ENCODE data around the gene PRAMEF20.

The PRAMEF20 gene

GRCh38 chr1:13443335-13443979 lies 33.2 kb downstream of the PRAMEF20 start:
- Histone ChIP-seq H3K4me3 (IDR thresholded peaks at IDR 0.05; ENCODE audit: insufficient read depth, low read depth, low read length) (no peak overlapping the region), H3K36me3 (ENCODE audit: insufficient read depth) (no peaks in the 10 kb centered on the region), H3K79me2 (ENCODE audit: insufficient read depth, low read depth) (no peaks in the 10 kb centered on the region), H4K20me1 (ENCODE audit: insufficient read depth) (no peaks in the 10 kb centered on the region), H3K27me3 (ENCODE audit: insufficient read depth, low read depth) (no peaks in the 10 kb centered on the region; the same call in 1 of the 2 replicates), H3K27ac (no peak overlapping the region), H3K9ac (no peak overlapping the region), H3K4me2 (no peak overlapping the region), H2AFZ (ENCODE audit: low read depth) (no peak overlapping the region), H3K4me1 (ENCODE audit: low read depth, poor library complexity, severe bottlenecking) (no peaks in the 10 kb centered on the region)
- TF ChIP-seq CTCF (conservative IDR thresholded peaks at IDR 0.05; ENCODE audit: low read depth, low read length) = no peak

- TF ChIP-seq CTCF (conservative IDR thresholded peaks at IDR 0.05; ENCODE audit: low read depth, low read length) = no peak
- H4K20me1 ChIP-seq (ENCODE audit: insufficient read depth) = no peaks in the 10 kb centered on the region
- no peaks in the 10 kb centered on the region for H3K36me3 ChIP-seq (ENCODE audit: insufficient read depth)
- no peak overlapping the region for H3K27ac ChIP-seq
- no peaks in the 10 kb centered on the region; the same call in 1 of the 2 replicates for H3K27me3 ChIP-seq (ENCODE audit: insufficient read depth, low read depth)
- no peaks in the 10 kb centered on the region for H3K79me2 ChIP-seq (ENCODE audit: insufficient read depth, low read depth)
- H2AFZ ChIP-seq (ENCODE audit: low read depth) = no peak overlapping the region
- no peak overlapping the region for H3K4me2 ChIP-seq
- H3K4me1 ChIP-seq (ENCODE audit: low read depth, poor library complexity, severe bottlenecking) = no peaks in the 10 kb centered on the region
- H3K9ac ChIP-seq = no peak overlapping the region
- no peak overlapping the region for H3K4me3 ChIP-seq (IDR thresholded peaks at IDR 0.05; ENCODE audit: insufficient read depth, low read depth, low read length)
These were observed 40.0 kb downstream of the PRAMEF20 start for GRCh38 chr1:13450204-13450603.

- Histone ChIP-seq H3K27ac (no peak overlapping the region), H3K36me3 (ENCODE audit: insufficient read depth) (no peaks in the 10 kb centered on the region), H4K20me1 (ENCODE audit: insufficient read depth) (no peaks in the 10 kb centered on the region), H3K27me3 (ENCODE audit: insufficient read depth, low read depth) (peaks cover 3% of the 10 kb centered on the region; the same call in 1 of the 2 replicates), H3K4me2 (no peak overlapping the region), H2AFZ (ENCODE audit: low read depth) (no peak overlapping the region), H3K9ac (no peak overlapping the region), H3K79me2 (ENCODE audit: insufficient read depth, low read depth) (no peaks in the 10 kb centered on the region), H3K4me1 (ENCODE audit: low read depth, poor library complexity, severe bottlenecking) (no peaks in the 10 kb centered on the region), H3K4me3 (IDR thresholded peaks at IDR 0.05; ENCODE audit: insufficient read depth, low read depth, low read length) (no peak overlapping the region)
- no peak for TF ChIP-seq CTCF (conservative IDR thresholded peaks at IDR 0.05; ENCODE audit: low read depth, low read length)
These were observed 41.2 kb downstream of the PRAMEF20 start for GRCh38 chr1:13451399-13451965.

GRCh38 chr1:13456904-13457532 lies 46.8 kb downstream of the PRAMEF20 start:
- Histone ChIP-seq H3K4me2 (no peak overlapping the region), H3K27ac (no peak overlapping the region), H2AFZ (ENCODE audit: low read depth) (no peak overlapping the region), H4K20me1 (ENCODE audit: insufficient read depth) (no peaks in the 10 kb centered on the region), H3K79me2 (ENCODE audit: insufficient read depth, low read depth) (no peaks in the 10 kb centered on the region), H3K4me3 (IDR thresholded peaks at IDR 0.05; ENCODE audit: insufficient read depth, low read depth, low read length) (no peak overlapping the region), H3K4me1 (ENCODE audit: low read depth, poor library complexity, severe bottlenecking) (no peaks in the 10 kb centered on the region), H3K9ac (no peak overlapping the region), H3K27me3 (ENCODE audit: insufficient read depth, low read depth) (peaks cover 9% of the 10 kb centered on the region; the same call in 1 of the 2 replicates), H3K36me3 (ENCODE audit: insufficient read depth) (no peaks in the 10 kb centered on the region)
- no peak for TF ChIP-seq CTCF (conservative IDR thresholded peaks at IDR 0.05; ENCODE audit: low read depth, low read length)

Data from KMS-11 (cell line).